ENCODE data around the gene SIRPA.

Gene SIRPA

GRCh38 chr20:1883986-1884385, 11.2 kb upstream of the SIRPA start:
- DNase-seq (ENCODE audit: low spot score), result no peak
- ChIA-PET POLR2A (ENCODE audit: low non-redundant PET) (no interaction called here), CTCF (no interaction called here)
- no peak for TF ChIP-seq CTCF (conservative IDR thresholded peaks at IDR 0.05; ENCODE audit: low read depth)
- H3K27ac ChIP-seq, result no peak overlapping the region

GRCh38 chr20:1885254-1885653, 10.0 kb upstream of the SIRPA start:
- ChIA-PET POLR2A (ENCODE audit: low non-redundant PET) (no interaction called here), CTCF (interaction anchor here (1.0 kb wide), 1 partner anchor 108 kb away, joined by 7 read pairs; no protein-coding TSS in a partner anchor)
- no peak overlapping the region for H3K27ac ChIP-seq
- no peak for DNase-seq (ENCODE audit: low spot score)
- TF ChIP-seq CTCF (conservative IDR thresholded peaks at IDR 0.05; ENCODE audit: low read depth), result no peak

GRCh38 chr20:1885940-1886693, 9.1 kb upstream of the SIRPA start:
- no peak for TF ChIP-seq CTCF (conservative IDR thresholded peaks at IDR 0.05; ENCODE audit: low read depth)
- no peak for DNase-seq (ENCODE audit: low spot score)
- no peak overlapping the region for H3K27ac ChIP-seq
- CTCF ChIA-PET, result interaction anchor here (0.7 to 1.0 kb wide), 2 partner anchors 74 to 109 kb away, joined by 3 to 7 read pairs; no protein-coding TSS in a partner anchor
- POLR2A ChIA-PET (ENCODE audit: low non-redundant PET), result no interaction called here

- H3K27ac ChIP-seq, result no peak overlapping the region
- POLR2A ChIA-PET (ENCODE audit: low non-redundant PET), result no interaction called here
- TF ChIP-seq CTCF (conservative IDR thresholded peaks at IDR 0.05; ENCODE audit: low read depth), result no peak
- DNase-seq (ENCODE audit: low spot score), result no peak
- CTCF ChIA-PET, result interaction anchor here (0.6 kb wide), 1 partner anchor 341 kb away, joined by 5 read pairs; no protein-coding TSS in a partner anchor
Observed at GRCh38 chr20:1887321-1887720, 7.9 kb upstream of the SIRPA start.

GRCh38 chr20:1887756-1888155, 7.5 kb upstream of the SIRPA start:
- no peak for DNase-seq (ENCODE audit: low spot score)
- no peak for TF ChIP-seq CTCF (conservative IDR thresholded peaks at IDR 0.05; ENCODE audit: low read depth)
- H3K27ac ChIP-seq, result no peak overlapping the region
- CTCF ChIA-PET, result no interaction called here
- POLR2A ChIA-PET (ENCODE audit: low non-redundant PET), result no interaction called here

- TF ChIP-seq CTCF (conservative IDR thresholded peaks at IDR 0.05; ENCODE audit: low read depth), result no peak
- ChIA-PET CTCF (interaction anchor here (0.6 to 1.1 kb wide), 2 partner anchors 283 to 827 kb away, joined by 3 read pairs; no protein-coding TSS in a partner anchor), POLR2A (ENCODE audit: low non-redundant PET) (no interaction called here)
- peak overlapping the region; percentile 32 for H3K27ac ChIP-seq
- DNase-seq (ENCODE audit: low spot score), result peak; percentile 56
Observed at GRCh38 chr20:1888796-1889463, 6.3 kb upstream of the SIRPA start.

Data from RWPE1 (cell line).